NCI-H774 (cell line): ENCODE results near the gene PIH1D1.
A peak's percentile ranks its signal among the peaks of the same experiment; 100 is the strongest.
"Not testable (repeated sequence)": the region's sequence is repeated elsewhere in the genome, so short reads cannot be mapped to it uniquely, and the experiment has no call there.

Experiments used
- DNase-seq: peaks from one replicate; lab custom pipeline; 2025; lab: John Stamatoyannopoulos, UW

The PIH1D1 gene

GRCh38 chr19:49481020-49481683, 29.5 kb upstream of the PIH1D1 start:
- DNase-seq, result no peak

DNA sequence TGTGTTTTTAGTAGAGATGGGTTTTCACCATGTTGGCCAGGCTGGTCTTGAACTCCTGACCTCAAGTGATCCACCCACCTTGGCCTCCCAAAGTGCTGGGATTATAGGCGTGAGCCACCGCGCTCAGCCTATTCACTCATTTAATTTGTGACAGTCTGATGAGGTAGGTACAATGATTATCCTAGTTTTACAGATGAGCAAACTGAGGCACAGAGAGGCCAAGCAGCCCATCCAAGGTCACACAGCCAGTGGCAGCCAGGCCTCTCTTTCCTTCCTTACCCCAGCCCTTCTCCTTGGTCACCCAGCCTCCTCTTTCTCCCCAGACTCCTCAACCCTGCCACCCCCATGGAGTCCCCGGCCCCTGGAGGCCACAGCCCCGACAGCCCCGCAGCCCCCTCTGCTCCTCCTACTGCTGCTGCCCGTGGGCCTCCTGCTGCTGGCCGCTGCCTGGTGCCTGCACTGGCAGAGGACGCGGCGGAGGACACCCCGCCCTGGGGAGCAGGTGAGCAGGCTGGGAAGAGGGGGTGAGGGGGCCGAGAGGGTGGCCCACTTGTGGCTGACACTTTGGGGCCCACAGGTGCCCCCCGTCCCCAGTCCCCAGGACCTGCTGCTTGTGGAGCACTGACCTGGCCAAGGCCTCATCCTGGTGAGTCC, 28.5 kb upstream of the PIH1D1 start:
- no peak for DNase-seq

DNA sequence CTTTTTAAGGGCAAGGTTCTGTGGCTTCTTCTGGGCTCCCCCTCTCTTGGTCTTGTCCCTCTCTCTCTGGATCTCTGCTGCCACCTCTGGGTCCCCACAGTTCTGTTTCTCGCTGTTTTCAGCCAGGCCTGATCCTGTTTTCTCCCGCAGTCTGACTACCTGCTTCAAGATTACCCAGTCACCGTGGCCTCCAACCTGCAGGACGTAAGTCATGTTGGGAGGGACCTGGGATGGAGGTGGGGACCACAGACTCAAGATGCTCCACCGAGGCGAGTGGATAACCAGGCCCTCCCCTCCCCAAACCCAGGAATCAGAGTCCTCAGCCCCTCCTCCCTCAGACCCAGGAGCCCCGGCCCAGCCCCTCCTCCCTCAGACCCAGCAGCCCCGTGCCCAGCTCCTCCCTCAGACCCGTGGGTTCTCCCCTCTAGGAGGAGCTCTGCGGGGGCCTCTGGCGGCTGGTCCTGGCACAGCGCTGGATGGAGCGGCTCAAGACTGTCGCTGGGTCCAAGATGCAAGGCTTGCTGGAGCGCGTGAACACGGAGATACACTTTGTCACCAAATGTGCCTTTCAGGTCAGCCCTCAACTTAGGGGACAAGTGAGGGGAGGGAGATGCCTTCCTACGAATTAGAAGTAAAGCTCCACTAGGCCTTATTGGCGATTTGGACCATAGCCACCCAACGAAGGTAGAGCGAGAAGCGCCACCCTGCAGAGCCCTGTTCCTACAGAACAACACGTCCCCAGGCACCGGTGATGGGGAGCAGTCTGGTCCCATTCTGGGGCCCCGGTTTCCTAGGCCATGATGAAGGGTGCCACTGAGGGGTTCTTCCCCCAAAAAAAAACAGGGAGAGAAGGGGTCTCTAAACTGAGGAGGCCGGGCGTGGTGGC, 24.6 kb upstream of the PIH1D1 start:
- no peak for DNase-seq

DNA sequence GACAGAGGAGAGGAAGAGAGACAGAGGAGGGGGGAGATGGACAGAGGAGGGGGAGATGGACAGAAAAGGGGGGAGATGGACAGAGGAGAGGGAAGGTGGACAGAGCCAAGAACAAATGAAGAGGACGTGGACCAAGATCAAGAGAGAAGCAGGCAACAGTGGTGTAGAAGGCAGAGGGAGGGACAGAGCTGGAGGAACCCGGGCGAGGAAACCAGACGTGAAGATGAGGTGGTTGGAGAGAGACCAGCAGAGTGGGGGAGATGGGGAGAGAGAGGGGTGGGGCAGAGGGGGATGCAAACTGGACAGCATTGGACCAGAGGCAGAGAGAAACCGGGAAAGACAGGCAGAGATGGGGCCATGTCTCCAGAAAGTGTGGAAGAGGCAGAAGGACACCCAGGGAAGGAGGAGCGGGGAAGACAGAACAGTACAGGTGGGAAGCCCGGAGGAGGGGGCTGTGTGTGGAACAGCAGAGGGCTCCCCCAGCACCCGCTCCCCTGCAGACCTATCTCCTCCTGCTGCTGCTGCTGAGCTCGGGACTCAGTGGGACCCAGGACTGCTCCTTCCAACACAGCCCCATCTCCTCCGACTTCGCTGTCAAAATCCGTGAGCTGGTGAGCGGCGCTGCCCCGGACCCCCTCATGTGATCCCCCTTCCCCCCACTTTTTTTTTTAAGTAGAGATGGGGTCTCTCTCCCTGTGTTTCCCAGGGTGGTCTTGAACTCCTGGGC, 23.7 kb upstream of the PIH1D1 start:
- DNase-seq, result no peak

GRCh38 chr19:49474542-49474924, 22.9 kb upstream of the PIH1D1 start:
- DNase-seq, result no peak

- peak; percentile 57 for DNase-seq
Measured at GRCh38 chr19:49473868-49474541, 22.4 kb upstream of the PIH1D1 start, which contains the start of gene FLT3LG. TSS of gene FLT3LG (plus strand) at chr19:49474215. CDS start at chr19:49474640, 425 bp downstream.

- not testable (repeated sequence) for DNase-seq
Measured at GRCh38 chr19:49473501-49473867, 21.9 kb upstream of the PIH1D1 start.

GRCh38 chr19:49472936-49473335, 21.3 kb upstream of the PIH1D1 start:
- no peak for DNase-seq

DNA sequence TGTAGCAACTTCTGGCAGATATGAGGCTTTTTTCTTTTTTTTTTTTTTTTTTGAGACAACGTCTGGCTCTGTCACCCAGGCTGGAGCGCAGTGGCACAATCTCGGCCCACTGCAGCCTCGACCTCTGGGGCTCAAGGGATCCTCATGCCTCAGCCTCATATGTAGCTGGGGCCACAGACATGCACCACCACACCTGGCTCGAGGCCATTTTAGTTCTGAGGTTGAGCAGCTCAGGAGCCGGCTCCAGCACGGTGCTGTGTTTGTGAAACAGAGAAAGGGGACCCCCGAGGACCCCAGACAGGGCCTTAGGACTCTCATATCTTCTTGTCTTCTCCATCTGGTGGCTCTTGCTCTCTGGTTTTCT, 19.0 kb upstream of the PIH1D1 start:
- no peak for DNase-seq

- no peak for DNase-seq
Measured at GRCh38 chr19:49469828-49470614, 18.4 kb upstream of the PIH1D1 start.

- no peak for DNase-seq
Measured at GRCh38 chr19:49468746-49469447, 17.3 kb upstream of the PIH1D1 start.

DNA sequence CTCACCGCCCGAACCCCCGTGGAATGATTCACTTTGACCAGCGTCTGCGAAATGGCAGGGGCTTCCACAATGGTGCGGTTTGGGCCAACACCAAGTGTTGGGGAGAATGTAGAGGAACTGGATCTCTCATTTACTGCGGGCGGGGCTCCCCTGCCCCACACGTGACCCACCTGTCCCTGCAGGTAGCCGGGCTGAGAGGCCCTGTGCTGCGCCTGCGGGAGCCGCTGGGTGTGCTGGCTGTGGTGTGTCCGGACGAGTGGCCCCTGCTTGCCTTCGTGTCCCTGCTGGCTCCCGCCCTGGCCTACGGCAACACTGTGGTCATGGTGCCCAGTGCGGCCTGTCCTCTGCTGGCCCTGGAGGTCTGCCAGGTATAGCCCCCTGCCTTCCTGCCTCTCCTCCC, 16.6 kb upstream of the PIH1D1 start:
- DNase-seq, result no peak

- no peak for DNase-seq
Measured at GRCh38 chr19:49465371-49465770, 13.8 kb upstream of the PIH1D1 start.

- DNase-seq, result no peak
Measured at GRCh38 chr19:49463960-49464740, 12.5 kb upstream of the PIH1D1 start.

- DNase-seq, result no peak
Measured at GRCh38 chr19:49462492-49462891, 10.9 kb upstream of the PIH1D1 start.

DNA sequence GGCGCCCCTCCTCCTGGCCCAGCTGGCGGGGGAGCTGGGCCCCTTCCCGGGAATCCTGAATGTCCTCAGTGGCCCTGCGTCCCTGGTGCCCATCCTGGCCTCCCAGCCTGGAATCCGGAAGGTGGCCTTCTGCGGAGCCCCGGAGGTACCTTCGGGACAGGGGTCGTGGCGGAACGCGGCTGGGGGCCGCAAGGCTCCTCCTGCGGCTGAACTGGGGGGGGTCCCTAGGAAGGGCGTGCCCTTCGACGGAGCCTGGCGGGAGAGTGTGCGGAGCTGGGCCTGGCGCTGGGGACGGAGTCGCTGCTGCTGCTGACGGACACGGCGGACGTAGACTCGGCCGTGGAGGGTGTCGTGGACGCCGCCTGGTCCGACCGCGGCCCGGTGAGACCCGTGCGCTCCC, 10.0 kb upstream of the PIH1D1 start:
- DNase-seq, result no peak

DNA sequence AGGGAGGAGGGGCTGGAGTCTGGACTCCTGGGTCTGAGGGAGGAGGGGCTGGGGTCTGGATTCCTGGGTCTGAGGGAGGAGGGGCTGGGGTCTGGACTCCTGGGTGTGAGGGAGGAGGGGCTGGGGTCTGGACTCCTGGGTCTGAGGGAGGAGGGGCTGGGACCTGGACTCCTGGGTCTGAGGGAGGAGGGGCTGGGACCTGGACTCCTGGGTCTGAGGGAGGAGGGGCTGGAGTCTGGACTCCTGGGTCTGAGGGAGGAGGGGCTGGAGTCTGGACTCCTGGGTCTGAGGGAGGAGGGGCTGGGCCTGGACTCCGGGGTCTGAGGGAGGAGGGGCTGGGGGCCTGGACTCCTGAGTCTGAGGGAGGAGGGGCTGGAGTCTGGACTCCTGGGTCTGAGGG, 9.5 kb upstream of the PIH1D1 start:
- DNase-seq, result not testable (repeated sequence)

DNA sequence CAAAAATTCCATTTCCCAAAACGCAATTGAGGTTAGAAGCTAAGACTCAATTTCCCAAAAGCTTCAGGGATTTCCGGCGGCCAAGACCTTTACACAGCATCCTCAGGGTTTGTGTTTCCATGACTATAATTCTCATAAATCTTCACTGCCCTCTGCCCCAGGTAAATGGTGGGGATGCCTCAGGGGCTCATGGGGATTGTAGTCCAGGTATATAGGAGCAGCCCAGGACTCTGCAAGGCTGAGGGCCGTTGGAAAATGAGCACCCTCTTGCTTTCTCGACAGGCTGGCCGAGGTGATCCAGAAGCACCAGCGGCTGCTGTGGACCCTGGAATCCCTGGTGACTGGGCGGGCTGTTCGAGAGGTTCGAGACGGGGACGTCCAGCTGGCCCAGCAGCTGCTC, 7.8 kb upstream of the PIH1D1 start:
- DNase-seq, result no peak

- DNase-seq, result no peak
Measured at GRCh38 chr19:49458567-49458903, 6.9 kb upstream of the PIH1D1 start.

- no peak for DNase-seq
Measured at GRCh38 chr19:49456326-49456725, 4.7 kb upstream of the PIH1D1 start.
